Stimulated activated CD4-positive, alpha-beta T cell treated with anti-CD3 and anti-CD28 coated beads, TNF-alpha, amount 100 ng/mL, for 1 hour (primary cell): ENCODE results near the gene NOL4L.

ENCODE experiments used
- DNase-seq, 3 donors: peaks; one replicate each; pipeline ENCODE4 v3.0.0-alpha.2; 2020; ENCODE audit warnings: low read depth in 3 of 3, low spot score in 1 of 3

The NOL4L gene

GRCh38 chr20:32543570-32544259 is 41.4 kb downstream of the NOL4L start:
- no peak for DNase-seq

DNA sequence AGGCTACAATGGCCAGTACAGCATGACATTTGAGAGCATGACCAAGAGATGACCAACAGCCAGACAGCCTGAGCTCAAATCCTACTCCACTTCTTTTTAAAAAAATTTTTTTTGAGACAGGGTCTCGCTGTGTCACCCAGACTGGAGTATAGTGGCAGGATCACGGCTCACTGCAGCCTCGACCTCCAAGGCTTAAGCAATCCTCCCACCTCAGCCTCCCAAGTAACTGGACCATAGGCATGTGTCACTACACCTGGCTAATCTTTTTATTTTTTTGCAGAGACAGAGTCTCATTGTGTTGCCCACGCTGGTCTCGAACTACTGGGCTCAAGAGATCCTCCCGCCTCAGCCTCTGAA is 42.9 kb downstream of the NOL4L start:
- DNase-seq, result no peak

- DNase-seq, result no peak
Measured at GRCh38 chr20:32541323-32542258, 43.5 kb downstream of the NOL4L start.

DNA sequence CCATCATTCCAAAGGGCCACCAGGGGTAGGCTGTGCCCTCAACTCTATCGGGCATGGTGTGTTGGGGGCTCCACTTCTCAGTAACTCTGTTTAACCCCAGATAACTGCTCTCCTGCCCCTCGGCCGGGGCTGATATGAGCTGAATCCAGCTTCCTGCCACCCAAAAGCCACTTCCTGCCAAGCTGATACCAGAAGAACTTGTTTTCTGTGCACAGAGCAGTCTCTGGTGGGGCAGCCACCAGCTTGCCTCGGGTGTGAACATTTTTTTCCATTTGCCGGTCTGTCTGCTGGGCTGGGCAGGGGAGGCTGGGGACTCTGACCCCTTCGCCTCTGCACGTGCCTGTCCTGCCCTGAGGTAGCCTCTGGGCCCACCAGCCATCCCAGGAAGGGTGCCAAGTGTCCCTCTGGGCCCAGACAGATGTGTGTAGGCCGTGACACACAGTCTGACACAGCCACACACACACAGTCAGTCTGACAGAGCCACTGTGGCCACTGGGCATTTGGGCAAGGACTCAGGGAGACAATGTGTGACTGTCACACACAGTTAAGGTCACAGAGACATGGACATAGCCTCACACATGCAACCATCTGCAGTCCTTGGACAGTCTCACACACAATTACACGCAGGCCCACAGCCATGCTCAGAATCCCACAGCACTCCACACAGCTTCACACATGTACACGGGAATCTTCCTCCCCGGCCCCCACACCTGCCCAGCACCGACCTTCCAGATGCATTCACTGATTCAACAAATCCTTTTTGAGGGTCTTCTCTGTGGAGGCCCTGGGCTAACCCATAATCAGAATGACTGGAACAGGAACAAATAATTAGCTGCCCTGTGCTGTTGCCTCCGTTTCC is 45.1 kb downstream of the NOL4L start:
- peak in 1 of 3 donors; percentile 41 for DNase-seq

DNA sequence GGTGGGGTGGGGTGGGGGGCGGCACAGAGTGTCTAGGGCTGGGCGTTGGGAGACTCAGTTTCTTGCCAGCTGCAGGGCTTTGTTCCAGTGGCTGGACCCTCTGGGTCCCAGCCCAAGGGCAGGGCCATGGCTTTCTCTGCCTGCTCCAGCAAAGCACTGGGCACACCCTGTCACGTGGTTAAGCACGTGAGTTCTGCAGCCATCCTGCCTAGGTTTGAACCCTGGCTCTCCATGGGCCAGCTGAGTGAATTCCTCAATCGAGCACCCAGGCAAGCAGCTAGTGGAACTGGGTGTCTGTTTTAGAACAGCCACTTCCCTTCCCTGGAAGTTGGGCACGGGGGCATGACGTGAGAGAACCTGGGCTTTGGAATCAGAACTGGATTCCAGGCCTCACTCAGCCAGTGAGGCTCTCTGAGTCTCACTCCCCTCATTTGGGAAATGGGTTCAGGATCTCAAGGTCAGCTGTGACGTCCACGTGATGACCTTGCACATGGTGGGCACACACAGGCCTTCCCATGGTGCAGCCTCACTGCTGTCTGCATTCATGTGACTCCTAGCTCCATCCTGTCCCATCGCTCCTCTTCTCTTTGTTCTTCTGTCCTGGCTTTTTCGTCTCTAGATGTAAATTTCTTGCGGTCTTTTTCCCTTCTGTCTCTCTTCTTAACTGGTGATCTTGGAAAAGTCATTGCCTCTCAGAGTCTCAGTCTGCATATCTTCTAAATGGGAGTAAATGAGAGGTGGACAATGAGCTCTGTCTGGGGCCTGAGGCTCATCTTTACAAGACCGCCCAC is 45.9 kb downstream of the NOL4L start:
- no peak for DNase-seq

DNA sequence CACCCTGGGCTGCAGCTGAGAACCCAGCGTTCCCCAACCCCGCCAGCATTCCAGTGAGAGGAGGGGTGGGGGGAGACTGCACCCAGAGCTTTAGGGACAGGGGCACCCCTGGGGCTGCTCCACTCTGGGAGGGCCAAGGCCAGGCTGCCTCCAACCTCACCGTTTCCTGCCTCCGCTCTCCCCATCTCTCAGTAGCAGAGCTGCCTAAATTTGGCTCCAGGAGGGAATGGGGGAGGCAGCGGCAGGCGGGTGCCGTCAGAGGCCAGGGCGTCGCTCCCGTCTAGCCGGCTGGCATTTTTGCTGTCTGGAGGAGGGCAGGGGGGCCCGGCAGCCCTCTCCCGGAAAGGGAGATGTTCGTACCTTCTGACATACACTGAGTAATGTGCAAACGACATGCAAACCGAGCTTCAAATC is 46.6 kb downstream of the NOL4L start:
- peak in 1 of 3 donors; percentile 24 for DNase-seq

GRCh38 chr20:32537657-32538525 is 47.2 kb downstream of the NOL4L start:
- DNase-seq, result no peak

- DNase-seq, result peak in 1 of 3 donors; percentile 46
Measured at GRCh38 chr20:32536851-32537656, 48.1 kb downstream of the NOL4L start.

DNA sequence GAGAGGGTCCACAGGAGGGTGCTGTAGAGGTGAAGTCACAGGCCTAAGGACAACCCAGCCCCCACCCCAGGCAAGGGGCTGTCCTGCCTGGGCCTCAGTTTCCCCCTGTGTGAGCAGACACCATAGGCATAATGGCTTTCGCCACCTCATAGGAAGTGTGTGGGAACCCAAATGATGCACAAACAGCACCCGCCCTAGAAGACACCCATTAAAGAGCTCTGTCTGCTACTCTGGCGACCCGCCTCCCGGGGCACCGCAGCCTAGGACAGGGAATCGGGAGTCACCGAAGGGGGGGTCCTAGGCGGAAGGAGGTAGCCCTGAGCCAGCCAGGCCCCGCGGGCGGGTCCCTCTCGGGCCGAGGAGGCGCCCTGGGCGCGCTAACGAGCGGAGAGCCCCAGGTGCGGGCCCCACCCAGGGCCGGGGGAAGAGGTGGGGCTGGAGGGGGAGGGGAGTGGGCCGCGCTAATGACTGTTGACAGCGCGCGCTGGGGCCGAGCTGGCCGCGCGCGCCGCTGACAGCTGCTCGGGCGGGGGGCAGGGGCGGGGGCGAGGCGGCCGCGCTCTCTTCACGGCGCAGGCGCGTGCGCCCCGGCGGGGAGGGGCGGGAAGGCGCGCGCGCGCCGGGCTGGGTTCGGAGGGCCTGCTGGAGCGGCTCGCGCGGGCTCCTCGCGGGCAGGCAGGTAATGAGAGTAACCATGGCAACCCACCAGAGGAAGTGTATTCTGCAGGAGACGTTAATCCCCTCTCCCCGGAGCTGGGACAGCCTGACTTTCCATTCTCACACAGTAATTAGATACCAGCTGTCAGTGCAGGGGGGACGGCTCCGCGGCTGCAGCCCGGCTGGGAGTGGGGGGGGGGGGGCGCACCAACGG is 48.9 kb downstream of the NOL4L start:
- peak; percentile 53 to 54 (median 53) for DNase-seq

GRCh38 chr20:32535316-32535952 is 49.7 kb downstream of the NOL4L start:
- no peak for DNase-seq

- DNase-seq, result peak in 1 of 3 donors; percentile 23
Measured at GRCh38 chr20:32534661-32535240, 50.4 kb downstream of the NOL4L start.

DNA sequence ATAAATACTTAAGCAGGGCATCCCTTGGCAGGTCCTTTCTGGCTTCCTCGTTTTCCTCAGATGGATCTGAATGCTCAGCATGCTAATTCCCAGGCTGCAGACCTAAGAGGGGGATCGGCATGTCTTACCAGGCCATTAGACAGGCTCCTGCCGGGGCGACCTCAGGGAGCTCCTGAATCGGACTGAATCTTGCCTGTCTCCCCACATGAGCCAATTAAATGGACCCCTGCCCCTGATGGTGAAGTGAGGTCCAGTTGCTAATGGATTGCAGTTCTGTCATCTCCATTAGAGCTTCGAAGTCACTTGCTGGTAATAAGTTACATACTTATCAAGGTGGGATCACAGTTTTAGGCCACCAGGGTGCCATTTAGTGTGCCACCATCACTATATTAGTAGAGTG is 51.4 kb downstream of the NOL4L start:
- DNase-seq, result no peak

DNA sequence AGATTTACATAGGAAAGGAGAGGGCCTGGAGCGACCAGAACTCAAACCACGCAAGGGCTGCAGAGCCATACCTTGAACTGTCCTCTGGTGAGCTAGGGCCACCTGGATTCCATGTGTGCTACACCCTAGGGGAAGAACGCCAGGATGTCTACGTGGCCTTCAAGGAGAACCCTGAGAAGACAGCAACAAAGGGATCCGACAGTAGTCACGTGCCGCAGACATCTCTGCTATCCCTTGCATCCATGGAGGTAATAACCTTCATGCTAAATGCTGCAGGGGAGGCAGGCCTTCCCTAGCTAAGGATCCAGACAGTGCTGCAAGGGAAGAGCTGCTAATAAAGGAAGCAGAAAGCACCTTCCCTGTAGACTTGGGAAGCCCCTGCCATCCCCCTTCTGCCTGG is 52.9 kb downstream of the NOL4L start:
- DNase-seq, result no peak

DNA sequence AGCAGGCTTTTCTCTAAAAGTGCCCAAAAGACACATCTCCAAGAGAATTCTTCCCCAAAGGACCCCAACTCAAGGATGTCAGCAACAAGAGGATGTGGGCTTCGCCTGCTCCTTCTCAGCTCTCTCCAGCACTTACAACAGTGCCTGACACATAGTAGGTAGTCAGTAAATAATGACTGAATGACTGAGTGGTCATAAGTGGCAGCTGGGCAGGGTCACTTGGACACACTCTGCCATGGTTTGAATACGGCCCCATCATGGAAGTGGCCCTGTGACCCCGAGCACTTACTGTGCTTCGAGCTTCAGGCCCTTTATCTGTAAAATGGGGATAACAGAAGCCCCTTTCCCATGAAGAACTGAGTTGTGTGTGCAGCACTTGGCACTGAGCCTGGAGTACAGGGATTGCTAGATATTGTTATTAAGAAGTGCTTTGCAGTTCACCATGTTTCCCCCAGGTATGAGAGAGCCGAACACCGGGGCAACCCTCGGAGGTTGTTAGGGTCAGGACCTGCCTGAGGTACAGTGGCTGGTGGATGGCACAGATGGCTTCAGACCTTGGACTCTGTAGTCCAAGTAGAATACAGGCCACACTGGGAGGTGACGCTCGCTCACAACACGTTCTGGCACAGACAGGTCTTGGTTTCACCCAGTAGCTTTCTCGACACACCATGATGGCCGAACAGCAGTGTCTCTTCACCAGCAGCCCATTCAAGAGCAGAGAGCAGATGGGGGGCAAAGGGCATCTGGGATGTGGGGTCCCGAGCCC is 56.0 kb downstream of the NOL4L start:
- no peak for DNase-seq

DNA sequence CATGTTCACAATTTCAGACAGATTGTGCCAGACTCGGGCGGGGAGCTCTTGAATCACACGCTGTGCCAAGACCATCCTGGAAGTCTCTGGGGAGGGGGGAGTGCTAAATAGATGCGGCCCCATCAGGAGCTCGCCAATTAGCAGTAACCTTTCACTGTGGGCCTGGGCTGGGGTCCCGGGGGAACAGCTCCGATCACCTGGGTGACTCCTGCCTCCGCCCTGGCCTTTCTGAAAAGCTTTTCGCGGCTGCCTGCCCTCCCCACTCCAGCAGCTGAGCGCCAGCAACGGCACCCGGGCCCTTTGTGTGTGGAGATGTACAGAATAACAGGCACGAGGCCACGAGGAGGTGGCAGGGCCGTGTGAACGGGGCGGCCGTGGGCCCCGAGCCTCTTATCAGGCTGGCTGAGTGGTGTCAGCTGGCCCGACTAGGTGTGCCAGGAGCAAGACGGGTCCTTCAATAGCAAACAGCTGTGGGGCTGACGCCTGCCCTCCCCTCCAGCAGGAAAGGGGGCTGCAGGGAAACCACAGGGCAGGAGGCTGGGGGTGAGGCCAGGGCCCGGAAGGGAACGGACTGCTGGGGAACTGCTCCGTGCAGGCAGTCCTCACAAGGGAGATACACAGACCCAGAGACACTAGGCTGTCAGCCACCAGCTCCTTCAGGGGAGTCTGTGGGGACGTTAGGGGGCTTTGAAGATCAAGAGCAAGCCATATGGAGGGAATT is 56.8 kb downstream of the NOL4L start:
- DNase-seq, result no peak
